HG03521 (cell line): Measurements from ENCODE around the gene IKZF1.

Source experiments
- ATAC-seq: cut with Tn5 transposase; IDR thresholded peaks from one replicate; pipeline ENCODE4 v1.9.1; 2021; ENCODE audit warnings: mild to moderate bottlenecking, moderate library complexity; ENCODE audit not compliant: unreplicated experiment

The IKZF1 gene

DNA sequence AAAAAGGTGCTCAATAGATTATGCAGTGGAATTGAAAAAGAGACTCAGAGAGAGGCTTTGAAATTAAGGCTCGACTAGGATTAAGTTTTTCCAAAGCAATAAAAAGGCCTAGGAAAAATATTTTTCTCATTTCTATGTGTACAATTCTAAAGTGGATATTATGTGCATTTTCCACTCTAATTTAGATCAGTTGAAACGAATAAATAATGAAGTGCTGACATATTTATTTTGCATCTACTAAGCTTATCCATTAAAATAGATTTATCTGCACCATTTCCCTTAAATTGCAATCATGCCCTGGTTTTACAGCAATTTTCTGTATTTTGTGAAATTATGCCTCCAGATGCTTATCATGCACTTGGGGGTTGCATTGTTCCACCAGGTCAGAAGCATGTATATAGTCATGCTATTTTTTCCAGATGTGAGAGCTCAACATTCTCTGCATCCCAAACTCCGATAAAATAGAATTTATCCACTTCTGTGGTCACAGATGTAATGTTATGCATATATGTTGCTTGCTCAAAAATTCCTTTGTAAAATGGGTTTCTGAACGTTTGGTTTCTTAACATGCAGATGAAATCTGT is 127.3 kb downstream of the IKZF1 start:
- no peak for ATAC-seq

DNA sequence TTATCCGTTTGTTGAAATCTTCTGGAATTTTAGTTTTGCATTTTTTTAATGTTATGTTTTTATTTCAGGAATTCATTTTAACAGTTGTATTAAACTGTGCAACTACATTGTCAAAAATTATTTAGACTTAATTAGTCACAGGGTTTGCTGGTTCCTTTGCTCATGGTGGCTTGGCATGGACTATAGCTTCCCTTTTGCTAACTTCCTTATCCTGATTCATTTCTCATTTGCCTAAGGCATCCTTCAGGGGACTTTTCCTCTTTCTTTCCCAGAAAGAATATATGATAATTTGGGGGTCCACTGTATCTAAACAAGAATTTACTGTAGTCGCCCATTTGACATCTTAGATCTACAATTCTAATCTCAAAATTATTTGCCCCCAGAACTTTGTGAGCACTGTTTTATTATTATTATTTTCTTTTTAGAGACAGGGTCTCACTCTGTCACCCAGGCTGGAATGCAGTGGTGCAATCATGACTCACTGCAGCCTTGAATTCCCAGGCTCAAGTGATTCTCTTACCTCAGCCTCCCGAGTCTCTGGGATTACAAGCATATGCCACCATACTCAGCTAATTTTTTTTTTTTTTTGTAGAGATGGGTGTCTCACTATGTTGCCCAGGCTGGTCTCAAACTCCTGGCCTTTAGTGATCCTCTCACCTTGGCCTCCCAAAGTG is 131.8 kb downstream of the IKZF1 start:
- ATAC-seq: no peak

DNA sequence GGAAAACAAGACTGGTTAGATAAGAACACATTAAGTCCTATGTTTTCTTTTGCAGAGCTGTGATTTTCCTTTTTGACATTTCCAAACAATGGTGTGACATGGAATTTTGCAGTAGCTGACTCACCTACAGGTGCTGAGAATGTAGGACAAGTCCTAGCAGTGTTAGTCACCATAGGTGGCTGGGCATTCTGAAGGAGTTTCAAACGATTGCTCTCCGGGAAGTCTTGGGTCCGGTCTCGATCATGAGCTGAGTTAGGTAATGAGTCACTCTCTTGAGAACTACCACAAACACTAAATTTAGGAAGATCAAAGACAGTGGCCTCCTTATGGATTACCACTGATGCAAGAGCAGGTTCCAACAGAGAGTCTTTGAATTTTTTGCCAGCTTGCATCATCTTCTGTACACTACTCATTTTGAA is 142.0 kb downstream of the IKZF1 start:
- no peak for ATAC-seq

DNA sequence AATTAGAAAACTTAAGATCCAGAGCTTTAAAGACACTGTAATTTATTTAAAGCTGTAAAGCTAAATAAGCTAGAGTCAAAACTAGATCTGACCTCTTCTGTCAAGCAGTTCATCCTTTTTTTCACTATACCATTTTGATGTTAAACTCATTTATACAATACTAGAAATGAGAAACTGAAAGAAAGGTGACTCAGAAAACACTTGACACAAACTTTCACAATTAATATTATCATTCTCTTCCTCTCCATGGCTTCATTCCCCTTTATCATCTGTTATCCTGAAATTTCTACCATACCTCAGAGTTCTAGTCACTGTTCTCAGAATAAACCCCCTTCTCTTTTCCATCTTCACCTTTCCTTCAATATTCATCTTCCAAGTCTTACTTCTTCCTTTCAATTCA is 144.3 kb downstream of the IKZF1 start:
- ATAC-seq: no peak

DNA sequence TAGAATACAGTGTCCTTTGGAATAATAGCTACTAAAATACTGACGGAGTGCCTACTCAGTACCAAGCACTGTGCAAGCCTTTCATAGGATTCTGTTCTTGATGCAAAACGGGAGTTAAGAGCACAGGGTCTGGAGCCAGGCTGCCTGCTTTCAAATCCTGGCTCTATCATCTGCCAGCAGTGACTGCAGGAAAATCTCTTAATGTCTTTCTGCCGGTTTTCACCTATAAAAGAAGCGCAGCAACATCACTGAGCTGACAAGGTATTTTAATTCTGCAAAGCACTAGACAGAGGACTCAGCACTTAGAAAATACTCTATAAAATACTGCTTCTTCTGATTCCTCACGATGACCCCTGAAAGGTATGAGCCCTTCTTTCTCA is 145.0 kb downstream of the IKZF1 start:
- peak; percentile 1 for ATAC-seq

DNA sequence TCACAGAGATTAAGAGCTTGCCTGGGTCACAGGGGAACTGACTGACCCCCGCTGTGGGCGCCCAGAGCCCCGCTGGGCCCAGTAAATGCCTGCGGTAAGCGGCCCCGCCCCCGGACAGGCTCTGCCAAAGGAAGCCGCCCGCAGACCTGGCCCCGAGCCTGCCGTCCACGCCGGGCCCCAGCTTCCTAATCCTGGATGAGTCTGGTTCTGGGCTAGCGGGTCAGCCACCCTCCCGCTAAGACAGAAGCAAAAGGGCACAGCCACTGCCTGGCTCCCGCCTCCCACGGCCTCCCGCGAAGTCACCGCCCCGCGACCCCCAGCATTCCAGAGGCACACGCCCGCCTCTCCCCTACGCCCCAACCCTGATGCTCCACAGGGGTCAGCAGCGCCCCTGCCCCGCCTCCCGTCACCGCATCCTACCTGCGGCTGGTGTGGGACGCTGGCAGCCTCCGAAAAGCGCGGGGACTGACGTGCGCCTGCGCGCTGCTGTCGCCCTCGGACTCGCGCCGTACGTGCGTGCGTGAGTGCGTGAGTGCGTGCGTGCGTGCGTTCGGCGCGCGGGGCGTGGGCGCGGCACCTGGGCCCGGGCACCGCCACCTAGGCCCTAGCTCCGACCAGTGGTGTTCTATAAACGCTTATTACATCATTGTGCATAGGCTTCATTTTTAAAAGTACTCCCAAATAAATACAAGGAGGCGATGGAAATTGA is 145.5 kb downstream of the IKZF1 start, which contains the start of gene FIGNL1:
Gene FIGNL1 (minus strand): TSS at position 470 of the 709 bp plus-strand sequence. CDS start 3,063 bp downstream, outside the sequence.
- peak; percentile 86 for ATAC-seq

DNA sequence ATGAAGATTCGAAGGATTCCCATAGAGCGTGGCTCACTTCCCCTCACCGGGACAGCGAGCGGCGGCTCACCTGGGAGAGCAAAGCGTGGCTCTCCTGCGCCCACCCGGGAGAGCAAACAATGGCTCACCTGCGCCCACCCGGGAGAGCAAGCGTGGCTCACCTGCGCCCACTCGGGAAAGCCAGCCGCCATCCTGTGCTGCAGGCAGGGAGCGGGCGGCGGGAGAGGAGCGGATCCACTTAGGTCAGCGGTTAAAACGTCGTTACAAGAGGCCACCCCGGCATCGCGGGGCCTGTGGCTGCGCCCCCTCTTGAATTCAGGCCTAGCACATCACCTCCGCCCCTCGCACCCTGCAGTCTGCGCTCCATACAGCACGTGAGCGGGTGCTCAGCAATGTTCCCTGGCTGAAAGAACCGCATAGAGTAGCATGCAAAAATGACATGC is 146.1 kb downstream of the IKZF1 start:
- peak; percentile 7 for ATAC-seq
